Measurements from ENCODE around the gene ZNF689. TPM values are rescaled to one million over a fixed set of nuclear protein-coding genes. Genes with fewer than 3 reads are reported as not detected.

Gene ZNF689
- total RNA-seq, 1 experiment from 2014 or later, result 21.1 TPM

- peak overlapping the region; percentile 94 to 97 (median 96); a peak in 6 of 7 replicates for H3K27ac Mint-ChIP-seq
- WGBS (ENCODE audit: extremely low coverage, insufficient read length, low lambda C conversion rate), result no CpG with 5 or more reads among the region's 21 CpGs
Observed at GRCh38 chr16:30558789-30559377, 51.3 kb downstream of the ZNF689 start.

More at GRCh38 chr16:30558789-30559377, 51.3 kb downstream of the ZNF689 start:
- Histone ChIP-seq H3K27me3 (ENCODE audit: insufficient read depth, low read length) (no peaks in the 10 kb centered on the region), H3K4me2 (ENCODE audit: insufficient read depth, insufficient read length, low read length) (peak overlapping the region; percentile 48), H3K56ac (ENCODE audit: insufficient read length, low read depth, low read length) (no peak overlapping the region), H3K4ac (ENCODE audit: low read depth, low read length) (no peak overlapping the region), H2BK12ac (ENCODE audit: insufficient read length, low read depth, low read length) (no peak overlapping the region), H2BK15ac (ENCODE audit: low read depth, low read length) (0 out of 2 replicates have a peak overlapping the region, but pooled peaks have one; percentile 86), H3K79me2 (ENCODE audit: insufficient read depth, low read length) (no peaks in the 10 kb centered on the region), H3K4me1 (ENCODE audit: insufficient read depth, low read length) (no peaks in the 10 kb centered on the region; the same call in 1 of the 2 replicates), H3K23me2 (ENCODE audit: insufficient read length, low read depth, low read length, poor library complexity, severe bottlenecking) (peaks cover 8% of the 10 kb centered on the region), H2BK20ac (ENCODE audit: low read depth, low read length, poor library complexity, severe bottlenecking) (no peak overlapping the region), H4K20me1 (ENCODE audit: control insufficient read depth, insufficient read depth, insufficient read length) (no peaks in the 10 kb centered on the region), H2BK120ac (ENCODE audit: low read depth, low read length, poor library complexity, severe bottlenecking) (no peak overlapping the region), H3K14ac (ENCODE audit: insufficient read depth, low read length) (peak overlapping the region; percentile 55; the same call in 1 of the 2 replicates), H2BK5ac (ENCODE audit: insufficient read length, low read length) (no peak overlapping the region), H3K27ac (ENCODE audit: insufficient read length, low read depth, low read length) (peak overlapping the region; percentile 83), H3T11ph (ENCODE audit: low read length) (no peak overlapping the region), H4K91ac (ENCODE audit: insufficient read length, low read depth, low read length) (no peak overlapping the region), H4K8ac (replicated peaks; ENCODE audit: insufficient read length, low read depth, low read length) (no peak overlapping the region), H3K9me3 (ENCODE audit: control insufficient read depth, low read depth, low read length) (no peaks in the 10 kb centered on the region), H2AK5ac (ENCODE audit: insufficient read length, low read length) (no peak overlapping the region), H3K79me1 (ENCODE audit: insufficient read depth, low read depth, low read length, poor library complexity, severe bottlenecking) (no peaks in the 10 kb centered on the region), H2AFZ (ENCODE audit: low read length) (no peak overlapping the region), H4K5ac (ENCODE audit: insufficient read length, low read depth, low read length) (peak overlapping the region; percentile 29), H3K23ac (ENCODE audit: insufficient read length, low read depth, low read length) (no peak overlapping the region), H3K18ac (ENCODE audit: insufficient read length, low read depth, low read length) (peak overlapping the region; percentile 72), H3K9ac (ENCODE audit: extremely low read depth, insufficient read length, low read length) (peak overlapping the region; percentile 67)
- Mint-ChIP-seq H3K36me3 (ENCODE audit: insufficient read depth in 1 of 3, low read depth in 3 of 3) (peaks cover 5 to 19% (median 16%) of the 10 kb centered on the region in 3 experiments), H3K4me3 (peak overlapping the region; percentile 73 to 86), H3K4me1 (peaks cover 14 to 22% of the 10 kb centered on the region in 2 experiments), H3K9me3 (no peaks in the 10 kb centered on the region), H3K27me3 (ENCODE audit: low read depth) (no peaks in the 10 kb centered on the region)
- DNase-seq, result no peak
- no peak for TF ChIP-seq CTCF (conservative IDR thresholded peaks at IDR 0.05)

Measured in H9 (cell line).